Measurements from ENCODE around the gene UBE2M. TPM values are rescaled to one million over a fixed set of nuclear protein-coding genes. Genes with fewer than 3 reads are reported as not detected.

The UBE2M gene
- total RNA-seq, 1 donor from 2014 or later = 118 TPM

- Mint-ChIP-seq H3K36me3 (ENCODE audit: unreplicated experiment) (no peaks in the 10 kb centered on the region), H3K27me3 (ENCODE audit: unreplicated experiment) (peaks cover 17% of the 10 kb centered on the region), H3K27ac (ENCODE audit: unreplicated experiment) (peak overlapping the region; percentile 33), H3K4me1 (ENCODE audit: low read depth, unreplicated experiment) (peaks cover 9% of the 10 kb centered on the region), H3K4me3 (ENCODE audit: unreplicated experiment) (no peak overlapping the region), H3K9me3 (ENCODE audit: unreplicated experiment) (peaks cover 16% of the 10 kb centered on the region)
- TF ChIP-seq, protein P1, sequence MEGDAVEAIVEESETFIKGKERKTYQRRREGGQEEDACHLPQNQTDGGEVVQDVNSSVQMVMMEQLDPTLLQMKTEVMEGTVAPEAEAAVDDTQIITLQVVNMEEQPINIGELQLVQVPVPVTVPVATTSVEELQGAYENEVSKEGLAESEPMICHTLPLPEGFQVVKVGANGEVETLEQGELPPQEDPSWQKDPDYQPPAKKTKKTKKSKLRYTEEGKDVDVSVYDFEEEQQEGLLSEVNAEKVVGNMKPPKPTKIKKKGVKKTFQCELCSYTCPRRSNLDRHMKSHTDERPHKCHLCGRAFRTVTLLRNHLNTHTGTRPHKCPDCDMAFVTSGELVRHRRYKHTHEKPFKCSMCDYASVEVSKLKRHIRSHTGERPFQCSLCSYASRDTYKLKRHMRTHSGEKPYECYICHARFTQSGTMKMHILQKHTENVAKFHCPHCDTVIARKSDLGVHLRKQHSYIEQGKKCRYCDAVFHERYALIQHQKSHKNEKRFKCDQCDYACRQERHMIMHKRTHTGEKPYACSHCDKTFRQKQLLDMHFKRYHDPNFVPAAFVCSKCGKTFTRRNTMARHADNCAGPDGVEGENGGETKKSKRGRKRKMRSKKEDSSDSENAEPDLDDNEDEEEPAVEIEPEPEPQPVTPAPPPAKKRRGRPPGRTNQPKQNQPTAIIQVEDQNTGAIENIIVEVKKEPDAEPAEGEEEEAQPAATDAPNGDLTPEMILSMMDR (IDR thresholded peaks at IDR 0.05; ENCODE audit: partially characterized antibody, unreplicated experiment) = no peak
- no peak for DNase-seq
Measured at GRCh38 chr19:58569191-58569942, 11.0 kb upstream of the UBE2M start.

GRCh38 chr19:58568453-58569130 lies 10.2 kb upstream of the UBE2M start:
- DNase-seq = no peak
- peaks cover 18% of the 10 kb centered on the region for H3K27me3 Mint-ChIP-seq (ENCODE audit: unreplicated experiment)
- peak overlapping the region; percentile 36 for H3K4me3 Mint-ChIP-seq (ENCODE audit: unreplicated experiment)
- peaks cover 9% of the 10 kb centered on the region for H3K4me1 Mint-ChIP-seq (ENCODE audit: low read depth, unreplicated experiment)
- H3K36me3 Mint-ChIP-seq (ENCODE audit: unreplicated experiment) = no peaks in the 10 kb centered on the region
- peaks cover 14% of the 10 kb centered on the region for H3K9me3 Mint-ChIP-seq (ENCODE audit: unreplicated experiment)
- TF ChIP-seq, protein P1 (IDR thresholded peaks at IDR 0.05; ENCODE audit: partially characterized antibody, unreplicated experiment) = no peak
- H3K27ac Mint-ChIP-seq (ENCODE audit: unreplicated experiment) = peak overlapping the region; percentile 31

GRCh38 chr19:58566989-58567388 lies 8.6 kb upstream of the UBE2M start:
- Mint-ChIP-seq H3K4me1 (ENCODE audit: low read depth, unreplicated experiment) (peaks cover 8% of the 10 kb centered on the region), H3K4me3 (ENCODE audit: unreplicated experiment) (no peak overlapping the region), H3K36me3 (ENCODE audit: unreplicated experiment) (no peaks in the 10 kb centered on the region), H3K9me3 (ENCODE audit: unreplicated experiment) (peaks cover 9% of the 10 kb centered on the region), H3K27me3 (ENCODE audit: unreplicated experiment) (peaks cover 10% of the 10 kb centered on the region), H3K27ac (ENCODE audit: unreplicated experiment) (no peak overlapping the region)
- DNase-seq = no peak
- TF ChIP-seq, protein P1 (IDR thresholded peaks at IDR 0.05; ENCODE audit: partially characterized antibody, unreplicated experiment) = no peak

GRCh38 chr19:58563823-58564222 lies 5.4 kb upstream of the UBE2M start:
- Mint-ChIP-seq H3K4me3 (ENCODE audit: unreplicated experiment) (peak overlapping the region; percentile 88), H3K36me3 (ENCODE audit: unreplicated experiment) (no peaks in the 10 kb centered on the region), H3K27me3 (ENCODE audit: unreplicated experiment) (peaks cover 9% of the 10 kb centered on the region), H3K9me3 (ENCODE audit: unreplicated experiment) (peaks cover 12% of the 10 kb centered on the region), H3K27ac (ENCODE audit: unreplicated experiment) (peak overlapping the region; percentile 12), H3K4me1 (ENCODE audit: low read depth, unreplicated experiment) (peaks cover 11% of the 10 kb centered on the region)
- TF ChIP-seq, protein P1 (IDR thresholded peaks at IDR 0.05; ENCODE audit: partially characterized antibody, unreplicated experiment) = no peak
- DNase-seq = no peak

Data from glutamatergic neuron (in vitro differentiated cells).